Kidney tubule cell (primary cell): ENCODE results near the gene GNAT3.

Experiments
- DNase-seq: peaks from one replicate; pipeline ENCODE4 v3.0.0-alpha.2; 2018; ENCODE audit warnings: low spot score

The GNAT3 gene

GRCh38 chr7:80463272-80463920 lies 48.5 kb downstream of the GNAT3 start:
- peak; percentile 28 for DNase-seq

GRCh38 chr7:80460857-80461256 lies 51.0 kb downstream of the GNAT3 start:
- no peak for DNase-seq

GRCh38 chr7:80459776-80460510 lies 51.9 kb downstream of the GNAT3 start:
- DNase-seq, result no peak

GRCh38 chr7:80458822-80459725 lies 52.8 kb downstream of the GNAT3 start:
- DNase-seq, result no peak

- DNase-seq, result peak; percentile 19
Measured at GRCh38 chr7:80453699-80454340, 58.0 kb downstream of the GNAT3 start.

- DNase-seq, result no peak
Measured at GRCh38 chr7:80450621-80451308, 61.1 kb downstream of the GNAT3 start.

- no peak for DNase-seq
Measured at GRCh38 chr7:80449836-80450235, 62.0 kb downstream of the GNAT3 start.

- DNase-seq, result no peak
Measured at GRCh38 chr7:80445351-80445750, 66.5 kb downstream of the GNAT3 start.

GRCh38 chr7:80444811-80445210 lies 67.1 kb downstream of the GNAT3 start:
- no peak for DNase-seq

- DNase-seq, result no peak
Measured at GRCh38 chr7:80443325-80443724, 68.5 kb downstream of the GNAT3 start.

- DNase-seq, result no peak
Measured at GRCh38 chr7:80440883-80441282, 71.0 kb downstream of the GNAT3 start.

GRCh38 chr7:80439894-80440821 lies 71.7 kb downstream of the GNAT3 start:
- peak; percentile 39 for DNase-seq

GRCh38 chr7:80435521-80435920 lies 76.3 kb downstream of the GNAT3 start:
- DNase-seq, result no peak

- no peak for DNase-seq
Measured at GRCh38 chr7:80434047-80434446, 77.8 kb downstream of the GNAT3 start.

- peak; percentile 37 for DNase-seq
Measured at GRCh38 chr7:80432166-80432565, 79.7 kb downstream of the GNAT3 start.

- no peak for DNase-seq
Measured at GRCh38 chr7:80429181-80429580, 82.7 kb downstream of the GNAT3 start.

GRCh38 chr7:80428161-80429054 lies 83.5 kb downstream of the GNAT3 start:
- DNase-seq, result peak; percentile 70

- no peak for DNase-seq
Measured at GRCh38 chr7:80427218-80427617, 84.6 kb downstream of the GNAT3 start.

GRCh38 chr7:80420876-80421275 lies 91.0 kb downstream of the GNAT3 start:
- DNase-seq, result no peak
